CD4-positive, alpha-beta T cell treated with Interleukin-1 beta for 1 hour (primary cell): ENCODE results near the gene PAH.

Source experiments
- DNase-seq, 2 donors: peaks; one replicate each; pipeline ENCODE4 v3.0.0-alpha.2; 2020 to 2022

Gene PAH

DNA sequence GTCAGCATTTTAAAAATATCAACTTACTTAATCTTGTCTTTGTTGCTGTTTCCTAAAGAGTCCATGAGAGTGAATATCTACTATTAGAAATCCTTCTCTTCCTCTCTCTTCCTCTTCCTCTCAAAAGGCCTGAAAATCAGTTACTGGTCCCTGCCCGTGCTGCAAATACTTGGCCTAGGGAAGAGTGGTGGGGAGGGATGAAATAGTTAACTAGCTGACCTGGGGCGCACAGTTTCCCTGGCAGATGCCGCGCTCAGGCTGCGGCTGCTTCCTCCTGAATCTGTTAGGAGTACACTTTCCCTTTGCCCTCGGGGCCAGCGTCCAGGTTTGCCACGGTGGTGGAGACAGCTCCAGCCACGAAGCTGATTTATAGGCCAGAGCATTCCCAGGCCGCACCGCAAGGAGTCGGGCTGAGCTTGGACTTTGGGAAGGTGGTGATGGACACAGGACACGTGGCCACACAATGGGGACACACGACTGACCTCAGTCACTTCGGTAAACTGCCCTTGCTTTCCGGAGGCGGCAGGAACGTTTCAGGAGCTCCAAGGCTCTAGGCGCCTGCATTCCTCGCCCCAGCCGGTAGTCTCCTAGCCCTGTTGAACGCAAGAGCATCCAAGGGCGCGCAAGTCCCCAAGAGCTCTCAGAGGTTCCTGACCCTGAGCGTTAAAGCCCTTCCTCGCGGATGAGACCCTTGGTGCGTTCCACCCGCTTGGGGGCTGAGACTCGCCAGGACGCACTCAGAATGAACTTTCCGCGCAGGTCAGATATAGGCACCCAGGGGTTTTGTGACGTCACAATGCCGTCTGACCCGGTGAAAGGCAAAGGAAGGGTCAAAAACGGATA, 33.3 kb upstream of the PAH start:
- DNase-seq = no peak

DNA sequence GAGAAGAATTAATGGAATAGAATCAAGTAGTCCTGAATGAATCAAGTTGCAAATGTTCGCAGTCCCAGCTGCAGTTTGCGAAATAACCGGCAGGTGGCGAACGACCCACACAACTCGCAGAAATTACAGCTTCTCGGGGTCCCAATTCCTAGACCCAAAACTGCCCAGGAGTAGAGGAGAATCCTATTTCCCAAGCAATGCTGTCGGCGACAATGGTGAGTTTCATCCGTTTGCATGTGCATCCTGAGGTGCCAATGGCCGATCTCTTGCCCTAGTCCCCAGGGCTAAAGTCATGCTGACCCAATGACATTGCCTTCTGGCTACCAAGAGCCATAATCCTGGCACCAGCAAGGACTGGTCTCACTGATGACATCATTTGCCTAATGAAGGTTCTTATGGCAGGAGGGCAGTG, 31.9 kb upstream of the PAH start:
- peak in 1 of 2 donors; percentile 46 for DNase-seq

GRCh38 chr12:102946042-102946441, 29.0 kb upstream of the PAH start:
- DNase-seq = no peak

DNA sequence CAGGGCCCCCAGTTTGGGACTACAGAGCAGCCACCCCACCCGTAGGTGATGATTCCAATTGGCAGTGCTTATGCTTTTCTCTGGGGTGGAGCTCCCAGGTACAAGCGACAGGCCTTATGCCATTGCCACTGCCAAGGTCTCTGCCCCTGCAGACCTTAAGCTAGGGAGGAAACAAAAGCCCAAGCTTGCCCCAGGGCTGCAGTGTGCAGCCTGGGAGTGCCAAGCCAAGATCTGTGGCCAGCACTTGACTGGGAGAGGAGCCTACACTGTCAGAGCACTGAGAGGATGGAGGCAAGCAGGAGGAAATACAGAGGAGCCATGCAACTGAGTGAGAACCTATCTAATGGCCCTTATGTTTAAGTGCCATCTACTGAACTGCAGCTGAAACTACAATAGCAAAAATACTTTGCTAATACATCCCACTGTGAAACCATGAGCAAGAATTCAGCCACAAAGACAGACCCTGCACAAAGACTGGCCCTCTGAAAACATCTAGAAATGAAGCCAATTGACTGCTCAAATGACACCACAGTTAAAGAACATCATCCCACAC, 22.7 kb upstream of the PAH start:
- DNase-seq = no peak

DNA sequence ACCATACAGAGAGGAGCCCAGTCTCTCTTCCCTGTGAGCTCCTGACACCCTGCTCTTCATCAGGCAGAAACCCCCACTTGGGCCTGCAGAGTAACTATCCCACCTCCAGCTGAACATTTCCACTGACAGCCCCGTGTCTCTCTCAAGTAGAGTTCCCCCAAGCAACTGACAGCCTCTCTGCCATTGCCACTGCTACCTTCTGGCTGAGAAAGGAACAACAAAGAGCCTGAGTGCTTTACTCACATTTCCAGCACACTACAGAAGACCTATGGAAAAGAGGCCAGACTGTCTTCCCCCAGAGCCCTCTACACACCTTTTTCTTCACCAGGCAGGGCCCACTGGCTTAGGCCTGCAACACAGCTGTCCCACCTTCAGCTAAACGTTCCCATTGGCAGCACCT, 22.0 kb upstream of the PAH start:
- no peak for DNase-seq

GRCh38 chr12:102933168-102933567, 16.1 kb upstream of the PAH start:
- DNase-seq = no peak

DNA sequence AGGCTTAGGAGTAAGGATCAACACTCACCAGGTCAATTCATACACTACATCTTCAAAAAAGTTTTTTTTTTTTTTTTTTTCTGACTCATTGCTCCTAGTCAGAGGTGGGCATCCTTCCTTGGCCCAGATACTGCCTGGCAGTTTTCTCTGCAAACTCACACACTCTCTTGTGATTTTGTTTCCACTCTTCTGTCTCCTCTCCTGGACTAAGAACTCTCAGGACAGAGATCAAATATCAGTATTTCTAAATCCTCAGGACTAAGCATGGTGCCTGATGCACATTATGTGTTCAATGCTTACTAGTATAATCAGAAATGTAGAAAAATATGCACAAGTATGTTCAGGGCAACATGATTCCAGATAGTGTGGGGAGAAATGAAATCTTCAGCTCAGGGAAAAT, 10.2 kb upstream of the PAH start:
- no peak for DNase-seq

- no peak for DNase-seq
Observed at GRCh38 chr12:102921240-102921639, 4.2 kb upstream of the PAH start.

DNA sequence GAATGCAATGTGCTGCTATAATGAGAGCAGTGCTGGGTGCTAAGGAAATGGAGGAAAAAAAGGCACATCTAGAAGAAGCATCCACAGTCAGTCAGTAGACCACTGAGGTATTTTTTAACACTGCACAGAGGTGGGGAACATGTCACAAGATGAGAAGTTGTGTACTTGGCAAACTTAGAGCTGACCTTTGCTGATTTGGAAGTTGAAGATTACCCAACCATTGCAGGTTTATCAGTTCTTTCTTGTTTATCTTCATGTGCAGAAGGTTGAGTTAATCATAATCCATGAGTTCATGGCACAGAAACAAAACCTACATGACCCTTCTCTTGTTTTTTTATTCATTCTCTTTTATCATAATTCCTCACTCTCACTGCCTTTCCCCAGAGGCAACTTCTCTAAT, 3.2 kb upstream of the PAH start:
- no peak for DNase-seq

GRCh38 chr12:102918840-102919239, 1.8 kb upstream of the PAH start:
- DNase-seq = no peak

- DNase-seq = no peak
Observed at GRCh38 chr12:102916252-102917025, 605 bp downstream of the PAH start.

DNA sequence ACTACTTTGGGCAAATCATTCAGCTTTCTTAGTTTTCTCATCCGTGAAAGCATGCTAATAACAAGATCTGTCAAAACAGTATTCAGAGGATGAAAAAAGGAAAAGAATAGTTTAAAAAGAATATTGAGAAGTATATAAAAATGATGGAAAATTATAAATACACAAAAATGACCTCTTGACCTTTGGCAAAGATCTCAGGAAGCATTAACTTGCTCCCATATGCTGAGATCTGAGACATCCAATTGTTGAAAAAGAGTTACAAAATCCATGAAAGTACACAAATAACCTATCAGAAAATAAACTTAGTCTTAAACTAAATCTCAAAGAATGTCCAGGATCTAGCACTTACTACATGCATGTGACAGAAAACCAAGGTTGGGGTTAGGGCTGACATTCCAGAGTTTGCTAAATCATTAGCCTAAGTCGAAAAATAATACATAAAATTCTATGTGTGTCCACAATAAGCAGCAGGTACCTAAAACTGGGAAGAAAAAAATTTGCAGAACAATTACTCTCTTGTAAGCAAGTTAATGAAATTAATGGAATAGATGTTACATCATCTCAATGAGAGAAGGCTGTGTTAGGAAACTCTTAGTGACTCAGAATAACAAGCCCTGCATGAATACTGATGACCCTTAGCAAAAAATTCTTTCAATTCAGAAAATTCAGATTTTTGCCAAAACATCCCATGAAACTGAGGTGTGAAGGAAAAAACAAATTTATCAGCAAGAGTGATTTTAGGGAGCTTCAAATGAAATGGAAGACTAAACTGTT, 3.4 kb downstream of the PAH start:
- no peak for DNase-seq

GRCh38 chr12:102912258-102912657, 4.8 kb downstream of the PAH start:
- DNase-seq = no peak

GRCh38 chr12:102911320-102911719, 5.7 kb downstream of the PAH start:
- DNase-seq = no peak

- no peak for DNase-seq
Observed at GRCh38 chr12:102910792-102911191, 6.3 kb downstream of the PAH start.

GRCh38 chr12:102910137-102910536, 6.9 kb downstream of the PAH start:
- no peak for DNase-seq

DNA sequence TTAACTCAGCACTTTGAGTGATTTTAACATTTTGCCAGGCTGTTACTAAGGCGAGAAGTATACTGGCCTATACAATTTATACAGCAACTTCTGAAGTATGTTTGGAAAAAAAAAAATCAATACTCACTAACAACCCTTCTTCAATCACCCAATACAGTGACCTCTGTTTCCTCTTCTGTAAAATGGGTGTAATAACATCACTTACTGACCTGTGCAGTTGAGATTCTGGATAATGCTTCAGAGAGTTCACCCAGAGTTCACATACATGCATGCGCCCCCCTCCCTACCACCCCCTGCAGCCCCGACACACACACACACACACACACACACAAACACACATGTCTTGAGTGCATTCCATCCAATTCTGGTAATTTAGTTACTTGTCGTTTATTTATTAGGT, 9.1 kb downstream of the PAH start:
- no peak for DNase-seq

DNA sequence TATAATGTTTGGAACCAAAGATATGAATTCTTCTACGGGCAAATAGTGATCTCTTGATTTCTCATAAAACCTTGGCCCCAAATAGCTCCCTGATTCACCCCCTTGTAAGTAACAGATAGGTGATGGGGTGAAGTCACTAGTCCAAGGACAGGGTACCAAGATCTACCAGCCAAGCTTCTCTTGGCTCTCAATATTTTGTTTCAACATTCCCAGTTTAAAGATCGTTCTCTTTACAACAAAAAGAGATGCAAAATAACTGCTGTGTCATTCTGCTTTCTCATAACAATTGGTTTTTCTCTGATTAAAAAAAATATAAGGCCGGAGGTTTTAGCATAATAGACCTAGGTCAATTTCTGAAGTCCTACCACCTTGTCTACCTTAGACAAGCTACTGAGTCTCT, 11.8 kb downstream of the PAH start:
- no peak for DNase-seq

- DNase-seq = no peak
Observed at GRCh38 chr12:102903337-102904007, 13.6 kb downstream of the PAH start.

DNA sequence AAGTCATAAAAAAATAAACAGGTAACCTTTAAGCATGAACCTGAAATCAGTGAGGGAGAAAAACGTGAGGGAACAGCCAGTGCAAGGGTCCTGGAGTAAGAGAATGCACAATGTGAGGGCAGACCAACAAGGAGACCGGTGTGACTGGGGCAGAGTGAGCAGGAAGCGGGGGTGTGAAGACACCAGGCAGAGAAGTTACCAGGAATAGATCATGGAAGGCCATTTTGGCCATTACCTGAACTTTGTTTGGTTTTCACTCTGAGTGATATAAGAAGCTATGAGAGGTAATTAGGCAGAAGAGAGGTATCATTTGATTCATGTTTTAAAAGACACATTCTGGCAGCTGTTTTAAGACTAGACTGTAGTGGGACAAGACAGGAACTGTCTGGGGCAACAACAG, 15.0 kb downstream of the PAH start:
- DNase-seq = no peak

- no peak for DNase-seq
Observed at GRCh38 chr12:102900389-102900788, 16.7 kb downstream of the PAH start.

GRCh38 chr12:102896067-102896466, 21.0 kb downstream of the PAH start:
- DNase-seq = no peak

- no peak for DNase-seq
Observed at GRCh38 chr12:102891756-102892155, 25.3 kb downstream of the PAH start.
